HEK293 (cell line): ENCODE data around the gene NUDT6.

ENCODE experiments used
- CTCF ChIA-PET: fragments of 350-600 bp; formaldehyde crosslinking; extraction: SDS; loops from one replicate; lab custom pipeline; 2021; ENCODE audit warnings: antibody characterized with exemption; lab: Yijun Ruan, JAX
- POLR2A ChIA-PET: fragments of 300-600 bp; formaldehyde crosslinking; extraction: SDS; loops from one replicate; lab custom pipeline; 2020; ENCODE audit warnings: antibody characterized with exemption, inconsistent platforms; lab: Yijun Ruan, JAX
- H3K27ac ChIP-seq: fragments of 200-500 bp; sonication (Bioruptor generic); 2 replicates; pipeline ENCODE4 v1.5.1; 2014; ENCODE audit warnings: low read depth, low read length, control low read depth, inconsistent platforms; ENCODE audit errors: extremely low read depth
- H3K36me3 ChIP-seq, 2 experiments: fragments of 200-500 bp in 1 of 2; sonication (Bioruptor generic) in 1 of 2; 1 replicate in 1 of 2; 2 replicates in 1 of 2; pipeline ENCODE4 v1.5.1; 2014 to 2017; ENCODE audit warnings: inconsistent platforms in 2 of 2, low read length in 2 of 2; ENCODE audit not compliant: control insufficient read depth in 2 of 2, insufficient read depth in 1 of 2
- H3K4me1 ChIP-seq: fragments of 200-500 bp; sonication (Bioruptor generic); 2 replicates; pipeline ENCODE4 v1.5.1; 2014; ENCODE audit warnings: mild to moderate bottlenecking, low read length, inconsistent platforms; ENCODE audit not compliant: control insufficient read depth, insufficient read depth
- H3K4me3 ChIP-seq: 2 replicates; pipeline ENCODE4 v1.5.1; 2011; ENCODE audit warnings: low read depth, mild to moderate bottlenecking, control low read depth, low read length, moderate library complexity
- H3K9me3 ChIP-seq: fragments of 200-500 bp; sonication (Bioruptor generic); 2 replicates; pipeline ENCODE4 v1.5.1; 2014; ENCODE audit warnings: low read depth, low read length, inconsistent platforms; ENCODE audit not compliant: control insufficient read depth, insufficient read depth
- BCL11B ChIP-seq: fragments of 450-650 bp; formaldehyde crosslinking; IDR thresholded peaks from 2 replicates; pipeline ENCODE4 v1.5.1; 2016; ENCODE audit warnings: low read depth, missing biosample characterization, missing genetic modification characterization
- GFI1B ChIP-seq: fragments of 450-650 bp; formaldehyde crosslinking; IDR thresholded peaks from 2 replicates; pipeline ENCODE4 v1.5.1; 2016; ENCODE audit warnings: missing biosample characterization, missing genetic modification characterization
- KLF17 ChIP-seq: fragments of 450-650 bp; formaldehyde crosslinking; IDR thresholded peaks from 2 replicates; pipeline ENCODE4 v1.5.1; 2016; ENCODE audit warnings: missing biosample characterization, missing genetic modification characterization
- SETDB1 ChIP-seq: IDR thresholded peaks from one replicate; pipeline ENCODE4 v1.6.1; 2017; ENCODE audit warnings: mild to moderate bottlenecking, low read length, moderate library complexity, mixed read lengths; ENCODE audit not compliant: insufficient read length
- YY2 ChIP-seq: fragments of 450-650 bp; formaldehyde crosslinking; IDR thresholded peaks from 2 replicates; pipeline ENCODE4 v1.5.1; 2016; ENCODE audit warnings: missing biosample characterization, missing genetic modification characterization
- ZBTB1 ChIP-seq: fragments of 450-650 bp; formaldehyde crosslinking; IDR thresholded peaks from 2 replicates; pipeline ENCODE4 v1.5.1; 2016; ENCODE audit warnings: missing biosample characterization, missing genetic modification characterization
- ZEB2 ChIP-seq: fragments of 450-650 bp; formaldehyde crosslinking; IDR thresholded peaks from 2 replicates; pipeline ENCODE4 v1.5.1; 2016; ENCODE audit warnings: missing biosample characterization, missing genetic modification characterization
- ZFP37 ChIP-seq: fragments of 450-650 bp; formaldehyde crosslinking; IDR thresholded peaks from 2 replicates; pipeline ENCODE4 v1.5.1; 2016; ENCODE audit warnings: missing biosample characterization, missing genetic modification characterization
- ZNF16 ChIP-seq: fragments of 450-650 bp; formaldehyde crosslinking; IDR thresholded peaks from 2 replicates; pipeline ENCODE4 v1.5.1; 2016; ENCODE audit warnings: low read depth, missing biosample characterization, missing genetic modification characterization
- ZNF174 ChIP-seq: fragments of 450-650 bp; formaldehyde crosslinking; IDR thresholded peaks from 2 replicates; pipeline ENCODE4 v1.5.0; 2017; ENCODE audit warnings: missing biosample characterization, mild to moderate bottlenecking, missing genetic modification characterization
- ZNF2 ChIP-seq: fragments of 450-650 bp; formaldehyde crosslinking; IDR thresholded peaks from 2 replicates; pipeline ENCODE4 v1.5.1; 2016; ENCODE audit warnings: missing biosample characterization, missing genetic modification characterization
- ZNF274 ChIP-seq, 2 experiments: fragments of 200-500 bp in 1 of 2; fragments of 450-650 bp in 1 of 2; sonication (Bioruptor generic) in 1 of 2; formaldehyde crosslinking in 1 of 2; IDR thresholded peaks; 2 replicates each; pipeline versions ENCODE4 v1.5.1 to v1.6.1; 2014 to 2016; ENCODE audit warnings: borderline replicate concordance in 1 of 2, inconsistent platforms in 1 of 2, low read length in 1 of 2, missing biosample characterization in 1 of 2, missing genetic modification characterization in 1 of 2
- ZNF350 ChIP-seq: fragments of 450-650 bp; formaldehyde crosslinking; IDR thresholded peaks from 2 replicates; pipeline ENCODE4 v1.5.0; 2017; ENCODE audit warnings: missing biosample characterization, mild to moderate bottlenecking, missing genetic modification characterization
- ZNF354C ChIP-seq: fragments of 450-650 bp; formaldehyde crosslinking; IDR thresholded peaks from 2 replicates; pipeline ENCODE4 v1.5.1; 2016; ENCODE audit warnings: missing biosample characterization, missing genetic modification characterization, low read depth, borderline replicate concordance
- ZNF394 ChIP-seq: fragments of 450-650 bp; formaldehyde crosslinking; IDR thresholded peaks from 2 replicates; pipeline ENCODE4 v1.5.1; 2016; ENCODE audit warnings: missing biosample characterization, missing genetic modification characterization, mild to moderate bottlenecking, moderate library complexity, borderline replicate concordance
- ZNF404 ChIP-seq: fragments of 450-650 bp; formaldehyde crosslinking; IDR thresholded peaks from 2 replicates; pipeline ENCODE4 v1.5.1; 2017; ENCODE audit warnings: missing biosample characterization, missing genetic modification characterization
- ZNF549 ChIP-seq: fragments of 450-650 bp; IDR thresholded peaks from 2 replicates; pipeline ENCODE4 v1.5.1; 2018; ENCODE audit warnings: missing biosample characterization, missing genetic modification characterization, mild to moderate bottlenecking, inconsistent platforms, moderate library complexity
- ZNF555 ChIP-seq: fragments of 450-650 bp; formaldehyde crosslinking; conservative IDR thresholded peaks from 2 replicates; pipeline ENCODE4 v1.5.1; 2017; ENCODE audit warnings: missing biosample characterization, mild to moderate bottlenecking, missing genetic modification characterization, inconsistent platforms
- ZNF585B ChIP-seq: fragments of 450-650 bp; formaldehyde crosslinking; IDR thresholded peaks from 2 replicates; pipeline ENCODE4 v1.5.1; 2016; ENCODE audit warnings: missing biosample characterization, missing genetic modification characterization
- ZNF660 ChIP-seq: fragments of 450-650 bp; IDR thresholded peaks from 2 replicates; pipeline ENCODE4 v1.5.1; 2018; ENCODE audit warnings: missing biosample characterization, mild to moderate bottlenecking, missing genetic modification characterization
- ZNF776 ChIP-seq: fragments of 450-650 bp; formaldehyde crosslinking; IDR thresholded peaks from 2 replicates; pipeline ENCODE4 v1.5.0; 2017; ENCODE audit warnings: missing biosample characterization, missing genetic modification characterization, borderline replicate concordance
- ZSCAN16 ChIP-seq: fragments of 450-650 bp; formaldehyde crosslinking; IDR thresholded peaks from 2 replicates; pipeline ENCODE4 v1.5.1; 2016; ENCODE audit warnings: missing biosample characterization, missing genetic modification characterization
- TF ChIP-seq, protein P1 (sequence below): fragments of 450-650 bp; formaldehyde crosslinking; IDR thresholded peaks from 2 replicates; pipeline ENCODE4 v1.5.1; 2017; ENCODE audit warnings: missing biosample characterization, missing genetic modification characterization

Gene NUDT6

GRCh38 chr4:122863639-122864038 is 58.8 kb downstream of the NUDT6 start (continued):
- no peak for TF ChIP-seq ZNF555 (tag by site-specific recombination)
- no peak for TF ChIP-seq ZNF404
- TF ChIP-seq ZFP37 (tag by site-specific recombination) = no peak
- no peak for TF ChIP-seq ZEB2 (tag by site-specific recombination)

DNA sequence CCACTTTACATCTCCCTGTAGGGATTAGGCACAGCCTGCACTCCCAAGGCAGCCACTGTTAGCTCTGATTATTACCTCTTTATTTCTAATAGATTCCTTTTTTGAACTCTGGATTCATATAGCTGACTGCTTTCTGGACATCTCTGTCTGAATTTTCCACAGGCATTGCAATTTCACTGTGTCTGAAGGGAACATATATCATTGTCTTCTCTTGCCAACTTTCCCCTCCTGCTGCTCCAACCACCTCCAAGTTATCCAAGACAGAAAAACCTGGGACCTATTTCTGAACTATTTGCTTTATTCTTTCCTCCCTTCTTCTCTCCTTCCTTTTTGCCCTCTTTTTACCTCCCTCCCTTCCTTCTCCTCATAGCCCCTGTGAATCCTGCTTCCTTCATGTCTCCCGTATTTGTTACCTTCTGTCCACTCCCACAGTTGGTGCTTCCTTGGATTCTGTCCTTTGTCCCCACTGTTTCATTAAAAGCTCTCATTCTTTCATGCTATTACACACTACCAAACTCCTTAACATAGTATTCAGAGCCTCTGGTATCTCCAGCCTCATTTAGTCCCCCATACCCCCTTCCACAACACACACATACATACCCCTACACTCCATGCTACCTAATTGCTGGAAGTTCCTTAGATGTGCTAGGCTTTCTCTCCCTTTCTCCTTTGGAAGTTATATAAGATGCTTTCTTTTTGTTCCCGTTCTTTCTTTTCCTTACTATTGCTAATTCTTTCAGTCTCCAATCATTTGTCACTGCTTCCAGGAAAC is 61.0 kb downstream of the NUDT6 start:
- Histone ChIP-seq H3K4me3 (no peak overlapping the region), H3K27ac (no peak overlapping the region), H3K36me3 (no peaks in the 10 kb centered on the region), H3K9me3 (no peaks in the 10 kb centered on the region), H3K4me1 (no peaks in the 10 kb centered on the region)
- ChIA-PET CTCF (interaction anchor here (0.5 to 1.1 kb wide), 2 partner anchors 35 to 1052 kb away, joined by 3 to 7 read pairs; no protein-coding TSS in a partner anchor), POLR2A (no interaction called here)
- TF ChIP-seq ZNF350 (tag by site-specific recombination) (no peak), ZNF394 (no peak), ZNF274 (IDR thresholded peaks at IDR 0.05; ENCODE audit: low read length) (no peak), ZNF274 (tag by site-specific recombination; IDR thresholded peaks at IDR 0.05; ENCODE audit: borderline replicate concordance) (no peak), YY2 (tag by site-specific recombination) (no peak), ZNF776 (no peak), ZNF174 (tag by site-specific recombination) (no peak), ZNF585B (tag by site-specific recombination) (peak; percentile 71)
- TF ChIP-seq, all 188 proteins: peak for 1

- Histone ChIP-seq H3K27ac (no peak overlapping the region), H3K9me3 (no peaks in the 10 kb centered on the region), H3K4me1 (no peaks in the 10 kb centered on the region), H3K4me3 (no peak overlapping the region), H3K36me3 (no peaks in the 10 kb centered on the region)
- POLR2A ChIA-PET = no interaction called here
- TF ChIP-seq ZNF549 (tag by site-specific recombination) (no peak), ZNF354C (tag by site-specific recombination) (no peak), GFI1B (tag by site-specific recombination) (no peak), ZNF2 (tag by site-specific recombination) (no peak), ZBTB1 (tag by site-specific recombination) (no peak), SETDB1 (no peak)
- TF ChIP-seq, protein P1, sequence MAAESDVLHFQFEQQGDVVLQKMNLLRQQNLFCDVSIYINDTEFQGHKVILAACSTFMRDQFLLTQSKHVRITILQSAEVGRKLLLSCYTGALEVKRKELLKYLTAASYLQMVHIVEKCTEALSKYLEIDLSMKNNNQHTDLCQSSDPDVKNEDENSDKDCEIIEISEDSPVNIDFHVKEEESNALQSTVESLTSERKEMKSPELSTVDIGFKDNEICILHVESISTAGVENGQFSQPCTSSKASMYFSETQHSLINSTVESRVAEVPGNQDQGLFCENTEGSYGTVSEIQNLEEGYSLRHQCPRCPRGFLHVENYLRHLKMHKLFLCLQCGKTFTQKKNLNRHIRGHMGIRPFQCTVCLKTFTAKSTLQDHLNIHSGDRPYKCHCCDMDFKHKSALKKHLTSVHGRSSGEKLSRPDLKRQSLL = no peak
- CTCF ChIA-PET = no interaction called here
Measured at GRCh38 chr4:122858705-122859104, 63.7 kb downstream of the NUDT6 start.

GRCh38 chr4:122857160-122857559 is 65.2 kb downstream of the NUDT6 start:
- no peak for TF ChIP-seq BCL11B
- no peak for TF ChIP-seq ZNF16 (tag by site-specific recombination)
- no peak for TF ChIP-seq ZSCAN16
- no peak for TF ChIP-seq KLF17 (tag by site-specific recombination)
- 0 out of 2 replicates have a peak, but pooled peaks have one; percentile 34 for TF ChIP-seq ZNF660
- TF ChIP-seq, all 188 proteins: peak for 1
- H3K4me3 ChIP-seq = no peak overlapping the region
- ChIA-PET POLR2A (no interaction called here), CTCF (no interaction called here)
- no peak overlapping the region for H3K27ac ChIP-seq
- H3K4me1 ChIP-seq = no peaks in the 10 kb centered on the region
- H3K9me3 ChIP-seq = no peaks in the 10 kb centered on the region
- no peaks in the 10 kb centered on the region for H3K36me3 ChIP-seq
